ENCODE data around the gene OLFML1.
"Not testable (repeated sequence)": the region's sequence is repeated elsewhere in the genome, so short reads cannot be mapped to it uniquely, and the experiment has no call there.

The OLFML1 gene

DNA sequence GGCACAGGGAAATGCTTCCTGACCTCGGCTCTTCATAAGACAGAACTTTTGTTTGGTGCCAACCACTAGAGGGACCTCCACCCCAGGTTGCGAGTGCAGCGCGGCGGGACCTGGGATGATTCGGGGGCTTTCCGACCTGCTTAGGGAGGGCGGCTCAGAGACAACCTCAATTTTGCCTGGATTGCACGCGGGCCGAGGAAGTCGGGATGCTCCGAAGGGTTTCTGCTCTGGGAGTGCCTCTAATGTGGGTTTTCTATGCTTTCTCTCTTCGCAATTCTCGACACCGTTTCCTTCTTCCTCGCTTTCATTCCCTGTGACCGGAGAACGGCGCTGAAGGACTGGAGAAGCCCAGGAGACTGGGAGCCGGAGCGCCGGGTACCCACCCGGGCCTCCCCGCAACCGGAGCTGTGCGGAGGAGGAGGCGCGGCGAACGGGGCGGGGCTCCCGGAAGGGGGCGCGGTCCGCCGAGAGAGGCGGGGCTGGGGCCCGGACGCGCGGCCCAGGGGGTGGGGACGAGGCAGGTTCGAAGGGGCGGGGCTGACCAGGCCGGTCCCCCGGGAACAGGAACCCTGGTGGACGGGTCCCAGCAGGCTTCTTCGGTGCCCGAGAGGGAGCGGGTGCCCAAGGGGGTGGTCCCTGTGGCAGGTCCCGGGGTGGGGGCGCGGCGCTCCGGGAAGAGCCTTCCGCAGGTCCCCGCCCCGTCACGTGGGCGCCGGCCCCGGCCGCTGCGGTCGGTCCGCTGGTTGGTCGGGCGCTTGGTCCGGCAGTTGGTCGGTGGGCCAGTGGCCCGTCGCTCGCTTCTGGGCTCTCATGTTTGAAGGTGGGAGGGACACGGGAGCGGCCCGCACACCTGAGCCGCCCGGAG, 28.2 kb downstream of the OLFML1 start, which contains the start of gene PPFIBP2:
Gene PPFIBP2, plus strand, starts transcription at position 766 of the 865 bp plus-strand sequence. CDS start 35,477 bp downstream, outside the sequence.
- peak; percentile 74 for DNase-seq

- DNase-seq, result no peak
Measured at GRCh38 chr11:7514099-7514591, 28.8 kb downstream of the OLFML1 start.

DNA sequence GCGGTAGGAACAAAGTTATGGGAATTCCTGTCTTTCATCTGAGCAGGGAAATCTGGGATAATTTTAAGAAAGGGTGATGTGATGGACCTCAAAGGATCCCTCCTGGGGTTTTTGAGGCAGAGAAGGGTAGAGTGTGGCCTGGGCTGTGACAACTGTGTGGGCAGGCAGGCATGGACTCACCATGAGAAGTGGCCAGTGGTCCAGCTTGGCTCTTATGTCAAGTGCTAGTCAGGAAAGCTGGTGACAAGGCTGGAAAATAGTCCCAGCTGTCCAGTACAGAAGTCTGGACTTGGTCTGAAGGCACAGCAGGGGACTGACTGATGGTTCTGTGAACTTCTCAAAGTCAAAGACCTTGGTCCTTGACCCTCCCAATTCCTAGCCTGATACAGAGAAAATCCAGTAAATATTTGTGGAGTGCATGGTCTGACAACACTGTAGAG, 30.2 kb downstream of the OLFML1 start:
- no peak for DNase-seq

DNA sequence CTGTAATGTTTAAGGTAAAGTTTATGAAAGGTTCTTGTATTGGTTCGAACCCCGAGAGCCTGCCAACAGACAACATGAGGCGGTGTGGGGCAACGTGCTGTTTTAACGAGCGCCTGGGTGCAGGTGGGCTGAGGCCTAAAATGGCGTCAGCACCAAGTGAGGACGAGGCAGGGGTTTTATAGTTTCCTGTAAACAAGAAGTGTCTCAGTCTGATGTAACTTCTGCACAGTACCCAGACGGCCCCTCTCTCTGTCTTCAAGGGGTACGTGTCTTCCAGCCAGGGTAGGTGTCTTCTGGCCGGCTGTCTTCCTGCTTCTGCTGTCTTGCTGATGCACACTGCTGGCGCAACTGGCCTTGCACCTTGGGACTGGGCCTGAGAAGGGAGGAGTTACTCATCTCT, 31.2 kb downstream of the OLFML1 start:
- DNase-seq, result no peak

DNA sequence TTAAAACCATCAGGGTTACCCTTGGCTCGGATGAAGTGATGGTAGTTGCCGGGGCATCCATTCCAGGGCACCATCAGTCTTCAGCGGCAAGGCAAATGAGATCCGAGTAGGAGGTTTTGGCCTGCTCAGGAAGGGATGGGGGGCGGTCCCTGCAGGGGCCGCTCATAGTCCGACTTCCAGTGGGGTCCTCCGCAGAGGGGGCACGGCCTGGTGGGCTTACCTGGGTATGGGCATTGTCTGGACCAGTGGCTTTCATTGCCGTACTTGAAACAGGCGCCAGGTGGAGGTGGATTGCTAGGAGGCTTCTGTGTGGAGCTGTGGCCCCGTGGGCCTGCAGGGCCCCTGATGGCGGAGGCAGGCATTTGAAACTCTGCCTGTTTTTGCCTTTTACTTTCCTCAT, 32.4 kb downstream of the OLFML1 start:
- not testable (repeated sequence) for DNase-seq

- no peak for DNase-seq
Measured at GRCh38 chr11:7518811-7519562, 33.7 kb downstream of the OLFML1 start.

- no peak for DNase-seq
Measured at GRCh38 chr11:7520011-7520942, 35.0 kb downstream of the OLFML1 start.

DNA sequence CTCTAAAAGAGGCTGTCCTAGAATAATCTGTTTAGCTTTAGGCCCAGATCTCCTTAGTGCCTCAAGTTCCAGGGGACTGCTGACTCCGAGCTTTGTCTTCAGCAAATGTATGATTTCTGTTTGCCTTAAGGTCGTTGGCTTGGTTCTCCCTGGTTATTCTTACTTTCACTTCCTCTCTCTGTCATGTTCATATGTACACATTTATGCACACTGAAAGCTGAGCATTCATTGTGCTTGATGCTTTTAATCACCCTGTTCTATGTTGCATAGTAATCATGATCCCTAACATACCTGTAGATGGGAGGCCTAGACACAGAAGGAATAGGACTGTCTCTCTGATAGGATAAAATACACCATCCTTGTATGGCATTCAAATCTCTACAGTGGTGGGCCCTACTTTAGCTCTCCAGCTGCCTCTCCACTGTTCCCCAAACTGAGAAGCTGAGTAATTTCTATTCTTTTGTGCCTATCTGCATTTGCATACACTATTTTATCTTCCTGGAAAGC, 35.7 kb downstream of the OLFML1 start:
- DNase-seq, result no peak

GRCh38 chr11:7522121-7522520, 36.8 kb downstream of the OLFML1 start:
- no peak for DNase-seq

DNA sequence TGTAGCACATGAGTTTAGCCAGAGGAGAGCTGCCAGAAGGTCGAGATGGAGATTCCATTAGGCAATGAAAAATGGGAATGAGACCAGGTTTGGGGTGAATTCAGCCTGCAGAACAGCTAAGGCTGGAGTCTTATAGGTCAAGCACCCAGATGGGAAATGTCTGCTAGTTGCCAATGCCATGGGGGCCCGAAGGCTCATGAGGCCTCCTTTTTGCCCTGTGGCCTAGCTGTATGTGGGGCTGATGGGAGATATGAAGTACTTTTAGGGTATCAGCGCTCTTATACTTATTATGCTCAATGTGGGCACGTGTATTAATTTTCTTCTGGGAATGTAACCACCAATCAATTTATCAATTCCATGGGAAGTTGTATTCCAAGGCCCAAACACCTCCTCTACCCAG, 37.2 kb downstream of the OLFML1 start:
- DNase-seq, result no peak

DNA sequence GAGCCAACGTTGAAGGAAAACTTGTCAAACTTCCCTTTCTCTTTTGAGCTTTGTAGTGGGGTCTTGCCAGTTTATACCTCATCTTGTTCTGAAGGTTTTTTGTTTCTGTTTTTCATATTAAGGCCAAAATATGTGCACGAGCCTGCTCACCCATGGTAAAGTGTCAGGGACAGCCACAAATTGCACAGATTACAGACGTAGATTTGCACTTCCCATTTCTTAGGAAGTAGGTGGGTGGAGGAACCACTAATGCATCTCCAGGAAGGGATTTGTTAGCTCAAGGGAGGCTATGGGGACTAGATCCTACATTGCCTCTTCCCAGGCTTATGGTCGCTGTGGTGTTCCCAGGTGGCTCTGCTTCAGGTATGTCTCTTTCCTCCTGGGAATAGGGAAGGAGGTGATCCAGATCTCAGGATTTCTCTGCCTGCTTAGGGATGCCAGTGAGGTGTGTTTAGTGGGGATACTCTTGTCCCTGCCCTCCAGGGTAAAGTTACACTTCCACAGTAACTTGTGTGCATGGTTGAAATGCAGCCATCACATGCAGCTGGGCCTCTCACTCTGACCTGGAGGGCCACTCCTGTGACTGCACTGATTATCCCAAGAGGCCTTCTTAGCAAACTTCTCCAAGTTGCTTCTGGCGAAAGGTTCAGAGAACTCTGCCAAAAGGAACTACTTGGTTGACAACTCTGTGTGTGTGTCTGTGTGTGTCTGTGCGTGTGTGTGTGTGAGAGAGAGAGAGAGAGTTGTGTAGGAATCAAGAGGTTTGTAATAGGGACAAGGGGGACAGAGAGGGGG, 38.3 kb downstream of the OLFML1 start:
- no peak for DNase-seq

DNA sequence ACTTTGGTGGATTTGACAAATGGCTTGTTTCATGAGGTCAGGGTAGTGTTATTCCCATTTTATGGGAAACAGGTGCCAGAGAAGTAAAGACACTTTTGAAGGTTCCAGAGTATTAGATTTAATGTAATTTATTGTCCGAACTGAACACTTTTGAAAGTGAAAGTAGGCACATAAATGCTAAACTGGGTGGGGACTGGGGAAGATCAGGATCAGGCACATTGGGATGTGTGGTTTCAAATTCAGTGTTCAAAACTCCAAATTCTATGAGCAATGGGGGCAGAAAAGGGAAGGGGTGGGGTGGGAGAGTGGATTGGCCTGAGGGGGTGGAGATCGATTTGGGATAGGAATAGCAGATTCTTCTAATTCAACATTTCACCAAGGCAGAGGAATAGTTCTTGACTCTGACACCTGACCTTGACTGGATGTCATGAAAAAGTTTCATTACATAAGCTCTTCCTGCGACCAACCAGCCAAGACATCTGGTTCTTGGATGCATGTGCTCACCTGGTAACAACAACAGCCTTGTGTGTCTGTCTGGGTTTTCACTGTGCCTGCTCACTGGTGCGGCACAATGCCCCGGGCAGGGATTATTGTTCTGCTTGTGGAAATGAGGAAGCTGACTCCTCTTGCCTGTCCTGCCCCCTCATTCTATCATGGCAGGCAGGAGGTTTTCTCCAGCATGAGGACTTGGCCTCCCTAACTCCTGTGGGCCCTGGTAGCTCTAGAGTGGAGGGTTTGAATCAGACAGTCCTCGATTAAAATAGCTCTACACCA, 39.3 kb downstream of the OLFML1 start:
- DNase-seq, result peak; percentile 76

- DNase-seq, result no peak
Measured at GRCh38 chr11:7525424-7525823, 40.1 kb downstream of the OLFML1 start.

- no peak for DNase-seq
Measured at GRCh38 chr11:7527029-7527428, 41.7 kb downstream of the OLFML1 start.

GRCh38 chr11:7528514-7529049, 43.3 kb downstream of the OLFML1 start:
- DNase-seq, result no peak

GRCh38 chr11:7530013-7530640, 44.8 kb downstream of the OLFML1 start:
- DNase-seq, result no peak

GRCh38 chr11:7531011-7531410, 45.7 kb downstream of the OLFML1 start:
- no peak for DNase-seq

- no peak for DNase-seq
Measured at GRCh38 chr11:7532405-7533145, 47.3 kb downstream of the OLFML1 start.

Measured in NCI-H2029 (cell line).